Upper lobe of left lung (tissue), 4 donors: ENCODE measurements around the gene NSDHL.
"Not testable (repeated sequence)": the region's sequence is repeated elsewhere in the genome, so short reads cannot be mapped to it uniquely, and the experiment has no call there.

Source experiments
- EP300 ChIP-seq, 4 donors: sonication (generic); formaldehyde crosslinking; IDR thresholded peaks; one replicate each; pipeline ENCODE4 v1.5.1; 2017; ENCODE audit warnings: antibody characterized with exemption in 4 of 4, control low read depth in 2 of 4
- TF ChIP-seq, protein P1 (sequence below), 6 experiments: fragments of 450-650 bp in 4 of 6; fragments of 200-600 bp in 2 of 6; sonication (generic) in 2 of 6; IDR thresholded peaks; one replicate each; pipeline ENCODE4 v1.5.1; 2016 to 2019; ENCODE audit warnings: antibody characterized with exemption in 6 of 6

DNA sequence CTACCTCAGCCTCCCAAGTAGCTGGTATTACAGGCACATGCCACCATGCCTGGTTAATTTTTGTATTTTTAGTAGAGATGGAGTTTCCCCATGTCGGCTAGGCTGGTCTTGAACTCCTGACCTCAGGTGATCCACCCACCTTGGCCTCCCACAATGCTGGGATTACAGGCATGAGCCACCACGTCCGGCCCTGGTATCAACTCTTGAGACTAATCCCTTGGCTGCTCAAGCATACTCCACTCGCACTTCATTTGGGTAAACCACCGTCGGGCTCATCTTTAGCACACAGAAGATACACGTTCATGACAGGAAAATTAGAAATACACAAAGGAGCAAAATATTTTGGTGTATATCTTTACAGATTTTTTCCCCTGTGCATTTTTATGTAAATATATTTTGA, 79.2 kb downstream of the NSDHL start:
- TF ChIP-seq, protein P1, sequence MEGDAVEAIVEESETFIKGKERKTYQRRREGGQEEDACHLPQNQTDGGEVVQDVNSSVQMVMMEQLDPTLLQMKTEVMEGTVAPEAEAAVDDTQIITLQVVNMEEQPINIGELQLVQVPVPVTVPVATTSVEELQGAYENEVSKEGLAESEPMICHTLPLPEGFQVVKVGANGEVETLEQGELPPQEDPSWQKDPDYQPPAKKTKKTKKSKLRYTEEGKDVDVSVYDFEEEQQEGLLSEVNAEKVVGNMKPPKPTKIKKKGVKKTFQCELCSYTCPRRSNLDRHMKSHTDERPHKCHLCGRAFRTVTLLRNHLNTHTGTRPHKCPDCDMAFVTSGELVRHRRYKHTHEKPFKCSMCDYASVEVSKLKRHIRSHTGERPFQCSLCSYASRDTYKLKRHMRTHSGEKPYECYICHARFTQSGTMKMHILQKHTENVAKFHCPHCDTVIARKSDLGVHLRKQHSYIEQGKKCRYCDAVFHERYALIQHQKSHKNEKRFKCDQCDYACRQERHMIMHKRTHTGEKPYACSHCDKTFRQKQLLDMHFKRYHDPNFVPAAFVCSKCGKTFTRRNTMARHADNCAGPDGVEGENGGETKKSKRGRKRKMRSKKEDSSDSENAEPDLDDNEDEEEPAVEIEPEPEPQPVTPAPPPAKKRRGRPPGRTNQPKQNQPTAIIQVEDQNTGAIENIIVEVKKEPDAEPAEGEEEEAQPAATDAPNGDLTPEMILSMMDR (IDR thresholded peaks at IDR 0.05), result not testable (repeated sequence)
- not testable (repeated sequence) for TF ChIP-seq EP300 (IDR thresholded peaks at IDR 0.05)
